Ishikawa (cell line): Measurements from ENCODE around the gene ABCB6.

Source experiments
- CEBPB ChIP-seq: IDR thresholded peaks from 2 replicates; pipeline ENCODE4 v1.6.1; 2012
- EGR1 ChIP-seq: IDR thresholded peaks from 2 replicates; pipeline ENCODE4 v1.6.1; 2012
- EP300 ChIP-seq: IDR thresholded peaks from 2 replicates; pipeline ENCODE4 v1.6.1; 2012; ENCODE audit warnings: borderline replicate concordance
- FOXM1 ChIP-seq: IDR thresholded peaks from 2 replicates; pipeline ENCODE4 v1.6.1; 2012; ENCODE audit warnings: low read depth, borderline replicate concordance
- MAX ChIP-seq: IDR thresholded peaks from 2 replicates; pipeline ENCODE4 v1.6.1; 2012
- RAD21 ChIP-seq: IDR thresholded peaks from 2 replicates; pipeline ENCODE4 v1.6.1; 2012; ENCODE audit warnings: low read depth
- TEAD4 ChIP-seq: IDR thresholded peaks from 2 replicates; pipeline ENCODE4 v1.6.1; 2012
- YY1 ChIP-seq: IDR thresholded peaks from 2 replicates; pipeline ENCODE4 v1.6.1; 2012; ENCODE audit warnings: low read depth
- ZBTB7A ChIP-seq: IDR thresholded peaks from 2 replicates; pipeline ENCODE4 v1.6.1; 2012; ENCODE audit warnings: low read depth
- TF ChIP-seq, protein P1 (sequence below): IDR thresholded peaks from 2 replicates; pipeline ENCODE4 v1.6.1; 2012; ENCODE audit warnings: low read depth, mild to moderate bottlenecking

GRCh38 chr2:219221957-219222518, 3.3 kb upstream of the ABCB6 start:
- TF ChIP-seq, protein P1, sequence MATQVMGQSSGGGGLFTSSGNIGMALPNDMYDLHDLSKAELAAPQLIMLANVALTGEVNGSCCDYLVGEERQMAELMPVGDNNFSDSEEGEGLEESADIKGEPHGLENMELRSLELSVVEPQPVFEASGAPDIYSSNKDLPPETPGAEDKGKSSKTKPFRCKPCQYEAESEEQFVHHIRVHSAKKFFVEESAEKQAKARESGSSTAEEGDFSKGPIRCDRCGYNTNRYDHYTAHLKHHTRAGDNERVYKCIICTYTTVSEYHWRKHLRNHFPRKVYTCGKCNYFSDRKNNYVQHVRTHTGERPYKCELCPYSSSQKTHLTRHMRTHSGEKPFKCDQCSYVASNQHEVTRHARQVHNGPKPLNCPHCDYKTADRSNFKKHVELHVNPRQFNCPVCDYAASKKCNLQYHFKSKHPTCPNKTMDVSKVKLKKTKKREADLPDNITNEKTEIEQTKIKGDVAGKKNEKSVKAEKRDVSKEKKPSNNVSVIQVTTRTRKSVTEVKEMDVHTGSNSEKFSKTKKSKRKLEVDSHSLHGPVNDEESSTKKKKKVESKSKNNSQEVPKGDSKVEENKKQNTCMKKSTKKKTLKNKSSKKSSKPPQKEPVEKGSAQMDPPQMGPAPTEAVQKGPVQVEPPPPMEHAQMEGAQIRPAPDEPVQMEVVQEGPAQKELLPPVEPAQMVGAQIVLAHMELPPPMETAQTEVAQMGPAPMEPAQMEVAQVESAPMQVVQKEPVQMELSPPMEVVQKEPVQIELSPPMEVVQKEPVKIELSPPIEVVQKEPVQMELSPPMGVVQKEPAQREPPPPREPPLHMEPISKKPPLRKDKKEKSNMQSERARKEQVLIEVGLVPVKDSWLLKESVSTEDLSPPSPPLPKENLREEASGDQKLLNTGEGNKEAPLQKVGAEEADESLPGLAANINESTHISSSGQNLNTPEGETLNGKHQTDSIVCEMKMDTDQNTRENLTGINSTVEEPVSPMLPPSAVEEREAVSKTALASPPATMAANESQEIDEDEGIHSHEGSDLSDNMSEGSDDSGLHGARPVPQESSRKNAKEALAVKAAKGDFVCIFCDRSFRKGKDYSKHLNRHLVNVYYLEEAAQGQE, result no peak
- TF ChIP-seq EP300, result no peak
- no peak for TF ChIP-seq MAX
- TF ChIP-seq EGR1, result no peak
- TF ChIP-seq YY1, result no peak
- no peak for TF ChIP-seq RAD21
- no peak for TF ChIP-seq CEBPB
- no peak for TF ChIP-seq ZBTB7A
- TF ChIP-seq TEAD4, result no peak
- TF ChIP-seq FOXM1, result no peak
